GM13976 (cell line): ENCODE measurements around the gene NOD1.

Experiments
- DNase-seq: peaks from one replicate; pipeline ENCODE4 v3.0.0; 2012; ENCODE audit warnings: low spot score
- in situ Hi-C: fragments of 300-500 bp; cut with MboI; formaldehyde crosslinking; loops from one replicate; pipeline ENCODE4 v1.12.0; 2022; ENCODE audit warnings: low sequenced_read_pairs, mixed read lengths, inconsistent platforms; ENCODE audit not compliant: unreplicated experiment
- TF ChIP-seq, protein P1 (sequence below): IDR thresholded peaks from 2 replicates; pipeline ENCODE4 v1.5.1; 2012; ENCODE audit warnings: borderline replicate concordance, mild to moderate bottlenecking; ENCODE audit not compliant: insufficient read depth; ENCODE audit errors: extremely low read depth, missing control alignments, control extremely low read depth

The NOD1 gene

DNA sequence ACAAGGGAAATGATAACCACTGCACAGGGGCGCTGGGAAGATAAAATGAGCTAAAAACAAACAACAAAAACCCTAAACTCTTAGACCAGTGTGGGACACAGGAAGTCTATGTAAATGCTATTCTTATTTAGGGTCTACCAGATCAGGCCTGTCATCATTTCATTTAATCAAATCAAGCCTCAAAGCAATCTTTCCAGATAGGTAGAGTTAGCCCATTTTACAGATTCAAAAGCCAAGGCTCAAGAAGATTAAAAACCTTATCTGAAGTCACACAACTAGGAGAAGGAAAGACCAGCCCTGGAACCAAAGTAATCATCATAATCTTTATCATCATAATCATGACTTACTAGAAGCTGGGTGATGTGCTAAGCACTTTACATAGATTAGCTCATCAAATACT lies 4.7 kb downstream of the NOD1 start:
- DNase-seq: no peak
- in situ Hi-C loops: no loop called here
- TF ChIP-seq, protein P1, sequence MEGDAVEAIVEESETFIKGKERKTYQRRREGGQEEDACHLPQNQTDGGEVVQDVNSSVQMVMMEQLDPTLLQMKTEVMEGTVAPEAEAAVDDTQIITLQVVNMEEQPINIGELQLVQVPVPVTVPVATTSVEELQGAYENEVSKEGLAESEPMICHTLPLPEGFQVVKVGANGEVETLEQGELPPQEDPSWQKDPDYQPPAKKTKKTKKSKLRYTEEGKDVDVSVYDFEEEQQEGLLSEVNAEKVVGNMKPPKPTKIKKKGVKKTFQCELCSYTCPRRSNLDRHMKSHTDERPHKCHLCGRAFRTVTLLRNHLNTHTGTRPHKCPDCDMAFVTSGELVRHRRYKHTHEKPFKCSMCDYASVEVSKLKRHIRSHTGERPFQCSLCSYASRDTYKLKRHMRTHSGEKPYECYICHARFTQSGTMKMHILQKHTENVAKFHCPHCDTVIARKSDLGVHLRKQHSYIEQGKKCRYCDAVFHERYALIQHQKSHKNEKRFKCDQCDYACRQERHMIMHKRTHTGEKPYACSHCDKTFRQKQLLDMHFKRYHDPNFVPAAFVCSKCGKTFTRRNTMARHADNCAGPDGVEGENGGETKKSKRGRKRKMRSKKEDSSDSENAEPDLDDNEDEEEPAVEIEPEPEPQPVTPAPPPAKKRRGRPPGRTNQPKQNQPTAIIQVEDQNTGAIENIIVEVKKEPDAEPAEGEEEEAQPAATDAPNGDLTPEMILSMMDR: no peak

DNA sequence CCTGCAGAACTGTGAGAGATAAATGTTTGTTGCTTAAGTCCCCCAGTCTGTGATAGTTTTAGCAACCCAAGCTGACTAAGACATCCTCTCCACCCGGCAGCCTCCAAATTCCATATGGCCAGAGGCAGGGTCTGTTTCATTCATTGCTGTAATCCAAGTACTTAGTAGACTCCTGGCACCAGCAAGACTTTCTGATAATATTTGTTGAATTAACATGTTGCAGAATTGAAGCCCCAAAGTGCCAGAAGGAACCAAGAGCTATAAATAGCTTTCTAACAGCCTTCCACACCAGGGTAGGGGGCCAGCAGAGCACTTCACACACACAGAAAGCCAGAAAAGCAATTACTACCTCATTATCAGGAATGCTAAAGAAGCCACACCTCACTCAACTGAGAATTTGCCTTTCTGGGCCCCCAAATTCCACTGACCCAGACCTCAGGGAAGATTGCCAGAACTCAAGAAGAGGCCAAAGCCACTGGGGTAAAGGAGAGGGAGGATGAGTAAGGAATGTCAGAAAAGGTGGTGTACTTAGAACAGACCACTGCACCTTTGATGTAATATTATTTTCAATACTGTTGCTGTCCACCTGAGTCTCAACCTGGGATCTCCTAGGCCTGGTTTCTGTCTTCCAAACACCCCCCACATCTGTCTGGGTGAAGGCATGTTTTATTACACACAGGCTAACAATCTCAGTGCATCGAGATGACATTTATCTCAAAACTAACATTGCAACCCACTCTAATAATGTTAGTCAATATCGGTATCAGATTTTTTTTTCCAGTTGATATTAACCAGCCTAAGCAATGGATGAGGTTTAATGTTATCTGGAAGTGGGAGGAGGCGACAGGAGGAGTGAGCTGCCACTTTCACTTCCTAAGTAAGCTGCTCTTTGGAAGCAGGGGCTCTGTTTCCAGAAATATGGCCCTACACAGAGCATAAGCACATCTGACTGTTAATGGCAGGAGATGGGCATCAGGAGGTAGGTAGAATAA lies 5.5 kb downstream of the NOD1 start:
- in situ Hi-C loops: no loop called here
- DNase-seq: no peak

DNA sequence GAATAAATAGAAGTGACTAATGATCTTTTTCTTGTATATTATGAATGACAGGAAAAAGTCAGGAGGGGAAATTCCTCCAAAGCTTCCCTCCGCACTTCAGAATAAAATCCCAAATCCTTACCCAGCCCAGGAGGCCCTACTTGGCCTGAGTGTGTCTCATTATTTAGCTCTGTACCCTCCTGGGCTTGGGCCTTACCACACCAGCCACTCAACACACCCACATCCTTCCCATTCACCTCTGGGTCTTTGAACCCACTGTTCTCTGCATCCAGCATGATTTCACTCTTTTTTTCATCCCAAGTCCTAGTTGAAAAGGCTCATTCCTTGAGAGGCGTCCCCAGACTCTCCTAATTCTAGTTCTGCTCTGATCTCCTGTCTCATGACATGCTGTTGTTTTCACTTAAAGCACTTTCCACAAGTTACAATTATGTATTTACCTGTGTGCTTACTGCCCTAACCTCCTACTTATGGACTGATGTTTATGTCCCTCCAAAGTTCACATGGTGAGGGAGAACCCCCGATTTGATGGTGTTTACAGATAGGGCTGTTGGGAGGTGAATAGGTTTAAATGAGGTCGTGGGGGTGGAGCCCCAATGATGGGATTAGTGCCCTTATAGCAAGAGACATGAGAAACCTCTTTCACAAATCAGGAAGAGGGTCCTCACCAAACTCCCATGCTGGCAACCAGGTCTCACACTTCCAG lies 6.4 kb downstream of the NOD1 start:
- in situ Hi-C loops: no loop called here
- no peak for DNase-seq
- TF ChIP-seq, protein P1: no peak

More for the DNA sequence above, 5.5 kb downstream of the NOD1 start:
- TF ChIP-seq, protein P1: no peak

DNA sequence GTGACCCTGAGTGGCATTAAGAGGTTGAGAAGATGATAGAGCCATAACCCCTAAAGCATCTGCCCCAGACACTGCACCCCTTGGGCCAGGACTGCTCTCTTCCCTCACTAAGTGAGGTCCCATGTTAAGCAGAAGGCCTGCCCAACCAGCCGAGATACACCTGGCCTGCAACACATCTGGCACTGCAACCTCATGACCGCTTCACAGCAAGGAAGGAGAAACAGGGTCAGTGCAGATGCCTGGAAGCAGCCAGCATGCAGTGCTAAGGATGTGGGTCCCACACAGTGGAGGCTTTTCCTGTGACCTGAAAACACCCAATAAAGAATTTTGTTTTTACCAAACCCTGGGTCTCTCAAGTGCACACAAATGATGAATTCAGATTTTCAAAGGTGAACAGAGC lies 7.4 kb downstream of the NOD1 start:
- DNase-seq: no peak
- TF ChIP-seq, protein P1: no peak
- in situ Hi-C loops: no loop called here

DNA sequence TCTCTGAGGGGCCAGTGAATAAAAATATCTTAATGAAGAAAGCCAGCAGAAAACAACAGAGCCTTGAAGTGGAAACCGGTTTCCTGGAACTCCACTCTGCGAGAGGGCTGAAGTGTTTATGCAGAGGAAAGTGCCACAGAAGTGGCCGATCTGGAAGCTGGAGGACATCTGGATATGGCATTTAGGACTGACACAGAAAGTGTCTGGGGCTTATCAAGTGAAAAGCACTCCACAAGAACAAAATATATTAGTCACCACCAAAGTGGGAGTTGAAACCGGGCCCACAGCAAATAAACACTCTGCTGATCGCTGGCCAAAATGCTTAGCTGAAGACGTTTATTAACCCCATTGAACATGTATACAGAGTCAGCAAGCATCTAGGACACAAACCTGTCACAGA lies 7.8 kb downstream of the NOD1 start:
- no peak for DNase-seq
- in situ Hi-C loops: no loop called here
- TF ChIP-seq, protein P1: no peak

DNA sequence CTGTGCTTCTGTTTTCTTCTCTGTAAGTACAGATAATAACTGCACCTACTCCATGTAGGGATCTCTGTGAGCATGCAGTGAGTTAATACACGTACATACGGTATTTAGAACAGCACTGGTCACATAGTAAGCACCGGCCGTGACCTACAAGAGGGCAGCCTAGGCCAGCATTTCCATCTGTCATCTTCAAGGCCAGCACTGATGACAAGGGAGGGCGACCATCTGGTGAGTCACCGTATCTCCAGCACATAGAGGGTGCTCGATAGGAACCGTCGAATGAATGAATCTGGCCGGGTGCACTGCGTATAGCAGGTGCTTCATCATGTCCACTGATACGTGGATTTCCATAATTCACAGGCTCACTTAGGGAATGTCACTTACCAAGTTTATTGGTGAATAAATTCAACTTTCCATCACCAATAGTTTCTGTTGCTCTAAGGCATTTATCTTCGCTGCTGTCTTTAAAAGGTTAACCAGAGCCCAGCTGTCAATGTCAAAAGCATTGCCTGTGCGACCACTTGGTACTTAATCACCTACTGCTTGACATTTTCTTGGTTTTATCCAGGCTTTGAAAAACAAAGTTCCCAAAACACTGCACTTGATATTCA lies 8.3 kb downstream of the NOD1 start:
- TF ChIP-seq, protein P1: no peak
- in situ Hi-C loops: no loop called here
- DNase-seq: no peak
